ENCODE results near the gene RNU4-1.
"Not testable (repeated sequence)": the region's sequence is repeated elsewhere in the genome, so short reads cannot be mapped to it uniquely, and the experiment has no call there.

RNU4-1 gene

GRCh38 chr12:120257041-120257821 is 35.8 kb downstream of the RNU4-1 start:
- DNase-seq = no peak

GRCh38 chr12:120254809-120255208 is 38.2 kb downstream of the RNU4-1 start:
- DNase-seq = no peak

GRCh38 chr12:120253313-120253712 is 39.7 kb downstream of the RNU4-1 start:
- DNase-seq = not testable (repeated sequence)

- DNase-seq = peak; percentile 66
These were observed 40.7 kb downstream of the RNU4-1 start for GRCh38 chr12:120252071-120252906.

- not testable (repeated sequence) for DNase-seq
These were observed 41.5 kb downstream of the RNU4-1 start for GRCh38 chr12:120251364-120252070.

- DNase-seq = no peak
These were observed 42.9 kb downstream of the RNU4-1 start for GRCh38 chr12:120249875-120250795.

- DNase-seq = no peak
These were observed 43.7 kb downstream of the RNU4-1 start for GRCh38 chr12:120249266-120249874.

GRCh38 chr12:120247621-120248030 is 45.4 kb downstream of the RNU4-1 start:
- no peak for DNase-seq

GRCh38 chr12:120247183-120247582 is 45.9 kb downstream of the RNU4-1 start:
- no peak for DNase-seq

GRCh38 chr12:120246705-120247104 is 46.3 kb downstream of the RNU4-1 start:
- DNase-seq = not testable (repeated sequence)

Measured in activated CD4-positive, alpha-beta T cell treated with anti-CD3 and anti-CD28 coated beads for 1 hour (primary cell).